HG02884 (cell line): ENCODE data around the gene KIF26B.
"Not testable (repeated sequence)": the region's sequence is repeated elsewhere in the genome, so short reads cannot be mapped to it uniquely, and the experiment has no call there.

Source experiments
- ATAC-seq: cut with Tn5 transposase; IDR thresholded peaks from one replicate; pipeline ENCODE4 v1.9.1; 2021; ENCODE audit warnings: mild to moderate bottlenecking, moderate library complexity; ENCODE audit not compliant: unreplicated experiment

KIF26B gene

GRCh38 chr1:245341743-245342142 lies 187.0 kb downstream of the KIF26B start:
- ATAC-seq: no peak

- no peak for ATAC-seq
Measured at GRCh38 chr1:245345191-245345884, 190.6 kb downstream of the KIF26B start.

- no peak for ATAC-seq
Measured at GRCh38 chr1:245348626-245349025, 193.8 kb downstream of the KIF26B start.

- ATAC-seq: no peak
Measured at GRCh38 chr1:245353411-245353810, 198.6 kb downstream of the KIF26B start.

GRCh38 chr1:245353915-245354775 lies 199.4 kb downstream of the KIF26B start:
- ATAC-seq: no peak

GRCh38 chr1:245355851-245356630 lies 201.3 kb downstream of the KIF26B start:
- ATAC-seq: not testable (repeated sequence)

- ATAC-seq: no peak
Measured at GRCh38 chr1:245356891-245357585, 202.3 kb downstream of the KIF26B start.

- not testable (repeated sequence) for ATAC-seq
Measured at GRCh38 chr1:245359101-245359680, 204.4 kb downstream of the KIF26B start.

GRCh38 chr1:245361065-245361464 lies 206.3 kb downstream of the KIF26B start:
- no peak for ATAC-seq

GRCh38 chr1:245361951-245362350 lies 207.2 kb downstream of the KIF26B start:
- ATAC-seq: no peak

GRCh38 chr1:245363461-245364200 lies 208.8 kb downstream of the KIF26B start:
- no peak for ATAC-seq

- ATAC-seq: no peak
Measured at GRCh38 chr1:245365095-245366020, 210.6 kb downstream of the KIF26B start.

GRCh38 chr1:245366886-245367285 lies 212.1 kb downstream of the KIF26B start:
- no peak for ATAC-seq

GRCh38 chr1:245370175-245370825 lies 215.5 kb downstream of the KIF26B start:
- ATAC-seq: no peak

- no peak for ATAC-seq
Measured at GRCh38 chr1:245370905-245371581, 216.3 kb downstream of the KIF26B start.

GRCh38 chr1:245373131-245373530 lies 218.3 kb downstream of the KIF26B start:
- ATAC-seq: no peak

- no peak for ATAC-seq
Measured at GRCh38 chr1:245375789-245376460, 221.1 kb downstream of the KIF26B start.
